ENCODE data around the gene FCER1G. TPM values are rescaled to one million over a fixed set of nuclear protein-coding genes. Genes with fewer than 3 reads are reported as not detected.

The FCER1G gene
- polyA plus RNA-seq, 1 donor from 2014 or later, result 3.5 TPM

- Histone ChIP-seq H4K20me1 (ENCODE audit: insufficient read depth) (no peaks in the 10 kb centered on the region), H3K4me2 (ENCODE audit: low read length) (no peak overlapping the region), H3K9ac (ENCODE audit: low read length) (no peak overlapping the region), H2AFZ (ENCODE audit: low read depth, low read length) (no peak overlapping the region), H3K9me3 (ENCODE audit: low read length) (no peaks in the 10 kb centered on the region), H3K79me2 (replicated peaks; ENCODE audit: insufficient read depth, low read length) (no peaks in the 10 kb centered on the region), H3K27ac (ENCODE audit: low read length) (no peak overlapping the region), H3K36me3 (ENCODE audit: insufficient read depth, low read length) (peaks cover 9% of the 10 kb centered on the region), H3K4me3 (ENCODE audit: low read length) (no peak overlapping the region), H3K27me3 (ENCODE audit: insufficient read depth, low read depth, low read length) (no peaks in the 10 kb centered on the region), H3F3A (ENCODE audit: insufficient read depth, low read length, poor library complexity, severe bottlenecking) (no peaks in the 10 kb centered on the region), H3K9me2 (ENCODE audit: insufficient read depth, low read length) (no peaks in the 10 kb centered on the region)
- TF ChIP-seq EZH2 (IDR thresholded peaks at IDR 0.05; ENCODE audit: borderline replicate concordance, insufficient read depth, low read length, poor library complexity, severe bottlenecking) (no peak), MXI1 (conservative IDR thresholded peaks at IDR 0.05; ENCODE audit: poor library complexity, severe bottlenecking) (no peak), RAD21 (conservative IDR thresholded peaks at IDR 0.05) (no peak), CTCF (IDR thresholded peaks at IDR 0.05; ENCODE audit: poor library complexity, severe bottlenecking) (no peak), SMC3 (conservative IDR thresholded peaks at IDR 0.05; ENCODE audit: poor library complexity) (no peak)
- TF ChIP-seq, protein P1, sequence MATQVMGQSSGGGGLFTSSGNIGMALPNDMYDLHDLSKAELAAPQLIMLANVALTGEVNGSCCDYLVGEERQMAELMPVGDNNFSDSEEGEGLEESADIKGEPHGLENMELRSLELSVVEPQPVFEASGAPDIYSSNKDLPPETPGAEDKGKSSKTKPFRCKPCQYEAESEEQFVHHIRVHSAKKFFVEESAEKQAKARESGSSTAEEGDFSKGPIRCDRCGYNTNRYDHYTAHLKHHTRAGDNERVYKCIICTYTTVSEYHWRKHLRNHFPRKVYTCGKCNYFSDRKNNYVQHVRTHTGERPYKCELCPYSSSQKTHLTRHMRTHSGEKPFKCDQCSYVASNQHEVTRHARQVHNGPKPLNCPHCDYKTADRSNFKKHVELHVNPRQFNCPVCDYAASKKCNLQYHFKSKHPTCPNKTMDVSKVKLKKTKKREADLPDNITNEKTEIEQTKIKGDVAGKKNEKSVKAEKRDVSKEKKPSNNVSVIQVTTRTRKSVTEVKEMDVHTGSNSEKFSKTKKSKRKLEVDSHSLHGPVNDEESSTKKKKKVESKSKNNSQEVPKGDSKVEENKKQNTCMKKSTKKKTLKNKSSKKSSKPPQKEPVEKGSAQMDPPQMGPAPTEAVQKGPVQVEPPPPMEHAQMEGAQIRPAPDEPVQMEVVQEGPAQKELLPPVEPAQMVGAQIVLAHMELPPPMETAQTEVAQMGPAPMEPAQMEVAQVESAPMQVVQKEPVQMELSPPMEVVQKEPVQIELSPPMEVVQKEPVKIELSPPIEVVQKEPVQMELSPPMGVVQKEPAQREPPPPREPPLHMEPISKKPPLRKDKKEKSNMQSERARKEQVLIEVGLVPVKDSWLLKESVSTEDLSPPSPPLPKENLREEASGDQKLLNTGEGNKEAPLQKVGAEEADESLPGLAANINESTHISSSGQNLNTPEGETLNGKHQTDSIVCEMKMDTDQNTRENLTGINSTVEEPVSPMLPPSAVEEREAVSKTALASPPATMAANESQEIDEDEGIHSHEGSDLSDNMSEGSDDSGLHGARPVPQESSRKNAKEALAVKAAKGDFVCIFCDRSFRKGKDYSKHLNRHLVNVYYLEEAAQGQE (IDR thresholded peaks at IDR 0.05; ENCODE audit: borderline replicate concordance), result no peak
Measured at GRCh38 chr1:161216945-161217712, 2.0 kb downstream of the FCER1G start.

DNA sequence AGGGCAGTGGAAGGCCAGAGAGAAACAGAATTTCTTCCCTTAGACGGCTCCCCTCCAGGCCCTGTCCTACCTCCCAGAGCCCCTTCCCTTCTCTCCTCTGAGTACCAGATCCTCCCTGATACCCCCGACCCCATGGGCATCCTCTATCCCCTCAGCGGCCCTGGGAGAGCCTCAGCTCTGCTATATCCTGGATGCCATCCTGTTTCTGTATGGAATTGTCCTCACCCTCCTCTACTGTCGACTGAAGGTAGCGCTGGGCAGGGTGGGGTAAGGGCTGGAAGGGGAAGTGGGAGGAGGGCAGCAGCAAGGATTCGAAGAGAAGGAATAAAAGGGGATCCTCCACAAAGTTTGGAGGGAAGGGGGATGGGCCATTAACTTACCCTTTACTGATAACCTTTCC is 2.7 kb downstream of the FCER1G start:
- no peaks in the 10 kb centered on the region for H4K20me1 ChIP-seq (ENCODE audit: insufficient read depth)
- H3K9me3 ChIP-seq (ENCODE audit: low read length), result no peaks in the 10 kb centered on the region
- peaks cover 9% of the 10 kb centered on the region for H3K36me3 ChIP-seq (ENCODE audit: insufficient read depth, low read length)
- H3F3A ChIP-seq (ENCODE audit: insufficient read depth, low read length, poor library complexity, severe bottlenecking), result no peaks in the 10 kb centered on the region
- no peaks in the 10 kb centered on the region for H3K9me2 ChIP-seq (ENCODE audit: insufficient read depth, low read length)
- H3K27me3 ChIP-seq (ENCODE audit: insufficient read depth, low read depth, low read length), result no peaks in the 10 kb centered on the region
- H3K27ac ChIP-seq (ENCODE audit: low read length), result no peak overlapping the region
- no peak overlapping the region for H3K4me2 ChIP-seq (ENCODE audit: low read length)
- TF ChIP-seq EZH2 (IDR thresholded peaks at IDR 0.05; ENCODE audit: borderline replicate concordance, insufficient read depth, low read length, poor library complexity, severe bottlenecking), result no peak
- TF ChIP-seq POLR2AphosphoS5 (IDR thresholded peaks at IDR 0.05), result no peak
- TF ChIP-seq, protein P1 (IDR thresholded peaks at IDR 0.05; ENCODE audit: borderline replicate concordance), result no peak
- TF ChIP-seq MXI1 (conservative IDR thresholded peaks at IDR 0.05; ENCODE audit: poor library complexity, severe bottlenecking), result no peak
- no peak for TF ChIP-seq TAF1 (IDR thresholded peaks at IDR 0.05; ENCODE audit: low read depth)
- TF ChIP-seq CTCF (IDR thresholded peaks at IDR 0.05; ENCODE audit: poor library complexity, severe bottlenecking), result no peak
- TF ChIP-seq SMC3 (conservative IDR thresholded peaks at IDR 0.05; ENCODE audit: poor library complexity), result no peak
- TF ChIP-seq EP300 (conservative IDR thresholded peaks at IDR 0.05; ENCODE audit: poor library complexity, severe bottlenecking), result no peak
- TF ChIP-seq RAD21 (conservative IDR thresholded peaks at IDR 0.05), result no peak
- H2AFZ ChIP-seq (ENCODE audit: low read depth, low read length), result no peak overlapping the region
- H3K4me3 ChIP-seq (ENCODE audit: low read length), result no peak overlapping the region
- H3K79me2 ChIP-seq (replicated peaks; ENCODE audit: insufficient read depth, low read length), result no peaks in the 10 kb centered on the region
- no peak overlapping the region for H3K9ac ChIP-seq (ENCODE audit: low read length)
